A549 treated with AZD2906 at 1 μM for 4 hours (cell line): ENCODE results near the gene JPH2. TPM values are rescaled to one million over a fixed set of nuclear protein-coding genes. Genes with fewer than 3 reads are reported as not detected.

Source experiments
- total RNA-seq: library from RNA; stranded (reverse); fragments of 200-300 nt; extraction: Qiagen RNA extraction; gene quantifications from 5 replicates; pipeline ENCODE4 v1.2.3, GENCODE V29; 2022

Gene JPH2
- total RNA-seq = 5.9 to 7.9 TPM (median 7.8 TPM) in 5 replicates

DNA sequence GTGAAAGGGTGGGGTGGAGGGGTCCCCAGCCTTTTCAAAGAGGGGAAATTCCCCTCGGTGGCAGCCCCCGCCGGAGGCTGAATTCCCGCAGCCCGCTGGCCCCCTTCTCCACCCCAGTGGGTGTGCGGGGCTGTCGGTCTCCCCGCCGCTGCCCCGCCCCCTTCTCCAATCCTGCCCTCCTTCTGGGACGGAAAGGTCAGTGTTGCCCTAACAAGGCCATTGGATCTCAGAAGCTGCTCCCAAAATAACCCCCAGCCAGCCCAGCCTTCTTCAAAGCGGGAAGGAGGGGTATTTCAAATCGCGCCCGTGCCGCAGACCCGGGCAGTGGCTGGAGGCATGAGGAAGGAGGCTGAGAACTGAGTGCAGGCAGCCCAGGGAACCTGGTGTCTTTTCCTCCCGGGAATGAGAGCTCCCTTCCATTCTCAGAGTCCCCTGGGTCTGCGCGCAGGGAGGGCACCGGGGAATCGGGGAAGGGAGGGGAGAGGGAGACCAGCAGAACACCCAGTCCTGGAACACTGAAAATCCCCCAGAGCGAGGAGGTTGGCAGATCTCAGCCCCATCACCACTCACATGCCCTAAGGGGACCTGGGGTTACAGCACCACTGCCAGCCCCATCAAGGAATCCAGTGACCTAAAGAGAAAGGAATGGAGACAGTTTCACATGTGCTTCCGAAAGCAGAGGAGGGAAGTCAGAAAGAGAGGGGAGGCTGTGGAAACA is at the start of gene JPH2:
TSS of gene JPH2 (minus strand) at position 135 of the 718 bp plus-strand sequence. CDS start 483 bp downstream, outside the sequence.

DNA sequence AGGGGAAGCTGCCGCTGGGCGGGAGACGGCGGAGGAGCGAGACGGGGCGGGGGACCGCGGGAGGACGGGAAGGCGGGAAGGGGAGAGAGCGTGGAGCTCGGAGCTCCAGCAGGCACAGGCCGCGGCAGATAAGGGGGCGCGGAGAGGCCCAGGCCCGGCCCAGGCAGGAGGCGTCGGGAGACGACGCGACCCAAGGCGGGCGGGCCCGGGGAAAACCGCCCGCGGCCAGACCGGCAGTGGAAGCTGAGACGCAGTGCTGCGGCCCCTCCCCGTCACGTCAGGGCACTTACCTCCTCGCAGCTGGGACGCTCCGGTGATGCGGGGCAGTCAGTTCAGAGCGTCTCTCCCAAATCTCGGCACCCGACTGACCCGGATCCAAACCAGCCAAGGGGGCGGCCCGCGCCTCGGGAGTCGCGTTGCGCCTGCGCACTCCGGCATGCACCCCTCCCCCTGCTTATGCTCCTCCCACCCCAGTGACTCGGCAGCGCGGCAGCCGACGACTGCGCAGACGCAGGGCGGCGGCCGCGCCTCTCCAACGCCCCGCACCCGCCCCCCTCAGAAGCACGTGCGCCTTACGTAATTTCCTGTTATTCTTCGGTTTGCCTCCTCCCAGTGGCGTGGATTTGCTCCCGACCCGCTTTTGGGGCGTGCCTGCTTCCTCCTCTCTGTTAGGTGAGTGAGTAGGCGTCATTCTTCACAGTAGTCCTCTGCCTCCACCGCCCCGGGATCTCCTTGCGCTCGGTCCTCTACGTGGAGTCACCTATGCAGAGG is 23.6 kb upstream of the JPH2 start, which contains the start of gene OSER1:
TSS of gene OSER1 (minus strand) at position 366 of the 771 bp plus-strand sequence. CDS start 3,814 bp downstream, outside the sequence.

Other genes with a start within 250 kb of the JPH2 start
- gene OSER1, start 23.6 kb upstream of the JPH2 start, total RNA-seq = 51.6 to 58.9 TPM (median 54.6 TPM) in 5 replicates
- gene GDAP1L1, start 60.1 kb upstream of the JPH2 start, total RNA-seq = 0.09 TPM in 1 of 5 replicates, not detected in the others
- 8.4 to 10.3 TPM (median 9.7 TPM) in 5 replicates for gene FITM2, start 124.0 kb upstream of the JPH2 start, total RNA-seq
- gene R3HDML, start 149.9 kb upstream of the JPH2 start, total RNA-seq = 0.13 to 0.59 TPM (median 0.34 TPM) in 5 replicates
- 17.2 to 20.0 TPM (median 19.8 TPM) in 5 replicates for gene HNF4A, start 168.5 kb upstream of the JPH2 start, total RNA-seq